ENCODE measurements around the gene SLC30A7. TPM values are rescaled to one million over a fixed set of nuclear protein-coding genes. Genes with fewer than 3 reads are reported as not detected.

SLC30A7 gene
- polyA plus RNA-seq, 1 of the 3 experiments (the other 2 are of a cell fraction), result 4.0 TPM

DNA sequence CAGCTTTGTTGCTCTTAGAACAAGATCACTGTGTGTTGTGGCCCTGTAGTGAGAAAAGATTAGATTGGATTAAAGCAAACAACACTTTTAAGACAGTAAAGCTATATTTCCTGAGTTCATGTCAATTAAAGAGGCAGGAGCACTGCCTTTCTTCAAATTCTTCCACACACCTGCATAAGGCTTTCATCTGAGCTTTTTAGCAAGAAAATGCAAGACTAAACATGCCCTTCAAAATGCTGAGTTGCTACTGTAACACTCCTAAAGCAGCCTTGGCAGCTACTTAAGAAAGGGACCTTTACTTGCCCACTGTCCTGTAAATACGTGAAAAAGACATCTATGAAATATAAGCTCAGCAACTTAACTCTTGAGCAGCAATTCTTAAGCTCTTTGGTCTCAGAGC is 117.9 kb downstream of the SLC30A7 start:
- Histone ChIP-seq H2AFZ (ENCODE audit: low read depth) (no peak overlapping the region), H3K79me2 (ENCODE audit: insufficient read depth) (no peaks in the 10 kb centered on the region; the same call in 1 of the 2 replicates), H3F3A (replicated peaks; ENCODE audit: insufficient read depth) (no peaks in the 10 kb centered on the region), H3K4me1 (ENCODE audit: control insufficient read depth in 1 of 2, insufficient read depth in 2 of 2, low read depth in 1 of 2, low read length in 1 of 2) (no peaks in the 10 kb centered on the region), H3K36me3 (replicated peaks in 1 of 2; ENCODE audit: control insufficient read depth in 1 of 2, insufficient read depth in 2 of 2, low read length in 1 of 2) (peaks cover 30 to 42% of the 10 kb centered on the region in 2 experiments), H3K27me3 (ENCODE audit: insufficient read depth) (no peaks in the 10 kb centered on the region), H3K9me2 (no peaks in the 10 kb centered on the region), H3K4me2 (no peak overlapping the region), H3K9me3 (no peaks in the 10 kb centered on the region), H4K20me1 (ENCODE audit: insufficient read depth) (no peaks in the 10 kb centered on the region), H3K4me3 (ENCODE audit: low read depth in 2 of 2, low read length in 1 of 2) (no peak overlapping the region), H3K9ac (no peak overlapping the region), H3K27ac (ENCODE audit: low read depth in 2 of 2, low read length in 1 of 2) (no peak overlapping the region)
- no peak for DNase-seq
- 95% methylated on average over 1 of the region's 1 CpG for WGBS (ENCODE audit: low lambda C conversion rate)
- no peak for TF ChIP-seq TEAD4 (IDR thresholded peaks at IDR 0.05; ENCODE audit: borderline replicate concordance, insufficient read depth)
- no peak for TF ChIP-seq MEF2A (IDR thresholded peaks at IDR 0.05; ENCODE audit: borderline replicate concordance, low read depth)
- ChIA-PET POLR2A (no interaction called here), CTCF (no interaction called here)

DNA sequence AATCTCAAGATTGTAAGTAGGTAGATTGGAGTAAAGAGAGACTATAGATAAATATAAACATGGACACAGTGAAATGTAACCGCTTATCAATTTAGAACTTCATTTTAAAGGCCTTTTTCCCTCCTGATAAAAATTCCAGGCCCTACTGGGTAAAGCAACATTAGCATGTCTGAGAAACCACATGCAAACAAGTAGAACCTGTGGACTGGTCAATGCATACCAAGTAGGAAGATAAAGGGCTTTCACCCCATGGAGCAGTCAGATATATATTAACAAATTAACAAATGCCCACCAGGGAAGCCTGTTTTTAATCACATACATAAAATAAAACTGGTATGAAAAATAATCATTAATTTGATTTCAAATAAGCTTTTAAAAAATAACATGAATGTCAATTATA is 121.6 kb downstream of the SLC30A7 start:
- CTCF ChIA-PET, result interaction anchor here (1.3 kb wide), 1 partner anchor 271 kb away, joined by 3 read pairs; no protein-coding TSS in a partner anchor
- POLR2A ChIA-PET, result no interaction called here
- H3K9ac ChIP-seq, result no peak overlapping the region
- H3K9me3 ChIP-seq, result no peaks in the 10 kb centered on the region
- WGBS (ENCODE audit: low lambda C conversion rate), result 100% methylated on average over 1 of the region's 1 CpG
- H4K20me1 ChIP-seq (ENCODE audit: insufficient read depth), result no peaks in the 10 kb centered on the region
- no peak overlapping the region for H3K4me2 ChIP-seq
- H3K4me3 ChIP-seq (ENCODE audit: low read depth in 2 of 2, low read length in 1 of 2), result no peak overlapping the region
- no peaks in the 10 kb centered on the region; the same call in 1 of the 2 replicates for H3K79me2 ChIP-seq (ENCODE audit: insufficient read depth)
- H2AFZ ChIP-seq (ENCODE audit: low read depth), result no peak overlapping the region
- no peak for TF ChIP-seq JUND (IDR thresholded peaks at IDR 0.05)
- no peak for TF ChIP-seq TCF12 (IDR thresholded peaks at IDR 0.05)
- no peak for TF ChIP-seq FOXJ3 (CRISPR knock-in tag; IDR thresholded peaks at IDR 0.05)
- no peak for TF ChIP-seq NFIC (IDR thresholded peaks at IDR 0.05; ENCODE audit: borderline replicate concordance)
- TF ChIP-seq ELF1 (IDR thresholded peaks at IDR 0.05), result no peak
- H3K27ac ChIP-seq (ENCODE audit: low read depth in 2 of 2, low read length in 1 of 2), result no peak overlapping the region
- H3K36me3 ChIP-seq (replicated peaks in 1 of 2; ENCODE audit: control insufficient read depth in 1 of 2, insufficient read depth in 2 of 2, low read length in 1 of 2), result peaks cover 32 to 41% of the 10 kb centered on the region in 2 experiments
- no peaks in the 10 kb centered on the region for H3K27me3 ChIP-seq (ENCODE audit: insufficient read depth)
- H3K4me1 ChIP-seq (ENCODE audit: control insufficient read depth in 1 of 2, insufficient read depth in 2 of 2, low read depth in 1 of 2, low read length in 1 of 2), result no peaks in the 10 kb centered on the region
- no peaks in the 10 kb centered on the region for H3K9me2 ChIP-seq
- DNase-seq, result no peak
- H3F3A ChIP-seq (replicated peaks; ENCODE audit: insufficient read depth), result no peaks in the 10 kb centered on the region

DNA sequence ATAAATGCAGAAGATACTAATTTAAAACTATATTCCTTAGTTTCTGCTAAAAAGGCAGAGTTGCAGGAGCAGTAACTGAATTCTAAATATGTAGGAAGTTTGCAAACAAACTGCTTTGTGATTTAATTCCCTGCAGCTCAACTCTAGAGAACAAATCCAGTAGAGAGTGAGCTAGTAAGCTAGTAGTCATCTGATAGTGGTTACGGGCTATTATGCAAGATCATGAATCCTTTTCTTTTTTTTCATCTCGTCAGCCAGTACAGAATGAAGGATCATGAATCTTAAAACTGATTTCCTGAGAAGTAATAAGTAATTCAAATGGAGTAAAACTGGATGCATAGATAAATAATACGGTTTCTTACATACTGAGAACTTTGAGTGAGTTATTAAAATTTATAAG is 126.4 kb downstream of the SLC30A7 start:
- POLR2A ChIA-PET, result no interaction called here
- peaks cover 37% of the 10 kb centered on the region for H3K79me2 ChIP-seq (ENCODE audit: insufficient read depth)
- H3K27ac ChIP-seq (ENCODE audit: low read depth in 2 of 2, low read length in 1 of 2), result no peak overlapping the region
- no peaks in the 10 kb centered on the region for H3K9me2 ChIP-seq
- H3K4me2 ChIP-seq, result no peak overlapping the region
- WGBS (ENCODE audit: low lambda C conversion rate), result 96% methylated on average over 3 of the region's 3 CpGs
- no peak overlapping the region for H3K9ac ChIP-seq
- no peak for DNase-seq
- peaks cover 4 to 6% of the 10 kb centered on the region in 2 experiments; a peak in 2 of 4 replicates for H3K4me1 ChIP-seq (ENCODE audit: control insufficient read depth in 1 of 2, insufficient read depth in 2 of 2, low read depth in 1 of 2, low read length in 1 of 2)
- no peaks in the 10 kb centered on the region for H4K20me1 ChIP-seq (ENCODE audit: insufficient read depth)
- no peaks in the 10 kb centered on the region for H3K9me3 ChIP-seq
- no peaks in the 10 kb centered on the region for H3K27me3 ChIP-seq (ENCODE audit: insufficient read depth)
- no peaks in the 10 kb centered on the region for H3F3A ChIP-seq (replicated peaks; ENCODE audit: insufficient read depth)
- CTCF ChIA-PET, result interaction anchor here (1.7 kb wide), 1 partner anchor 266 kb away, joined by 5 read pairs; no protein-coding TSS in a partner anchor
- no peak overlapping the region for H2AFZ ChIP-seq (ENCODE audit: low read depth)
- no peak overlapping the region for H3K4me3 ChIP-seq (ENCODE audit: low read depth in 2 of 2, low read length in 1 of 2)
- peaks cover 14 to 15% of the 10 kb centered on the region in 2 experiments for H3K36me3 ChIP-seq (replicated peaks in 1 of 2; ENCODE audit: control insufficient read depth in 1 of 2, insufficient read depth in 2 of 2, low read length in 1 of 2)
- TF ChIP-seq, protein P1, sequence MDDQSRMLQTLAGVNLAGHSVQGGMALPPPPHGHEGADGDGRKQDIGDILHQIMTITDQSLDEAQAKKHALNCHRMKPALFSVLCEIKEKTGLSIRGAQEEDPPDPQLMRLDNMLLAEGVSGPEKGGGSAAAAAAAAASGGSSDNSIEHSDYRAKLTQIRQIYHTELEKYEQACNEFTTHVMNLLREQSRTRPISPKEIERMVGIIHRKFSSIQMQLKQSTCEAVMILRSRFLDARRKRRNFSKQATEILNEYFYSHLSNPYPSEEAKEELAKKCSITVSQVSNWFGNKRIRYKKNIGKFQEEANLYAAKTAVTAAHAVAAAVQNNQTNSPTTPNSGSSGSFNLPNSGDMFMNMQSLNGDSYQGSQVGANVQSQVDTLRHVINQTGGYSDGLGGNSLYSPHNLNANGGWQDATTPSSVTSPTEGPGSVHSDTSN (IDR thresholded peaks at IDR 0.05), result no peak
- no peak for TF ChIP-seq JUND (IDR thresholded peaks at IDR 0.05)
- no peak for TF ChIP-seq TAF1 (IDR thresholded peaks at IDR 0.05; ENCODE audit: borderline replicate concordance, low read depth, low read length)
- TF ChIP-seq YY1 (IDR thresholded peaks at IDR 0.05; ENCODE audit: low read depth), result no peak
- no peak for TF ChIP-seq SMC3 (IDR thresholded peaks at IDR 0.05; ENCODE audit: low read depth, low read length)
- TF ChIP-seq, protein P2, sequence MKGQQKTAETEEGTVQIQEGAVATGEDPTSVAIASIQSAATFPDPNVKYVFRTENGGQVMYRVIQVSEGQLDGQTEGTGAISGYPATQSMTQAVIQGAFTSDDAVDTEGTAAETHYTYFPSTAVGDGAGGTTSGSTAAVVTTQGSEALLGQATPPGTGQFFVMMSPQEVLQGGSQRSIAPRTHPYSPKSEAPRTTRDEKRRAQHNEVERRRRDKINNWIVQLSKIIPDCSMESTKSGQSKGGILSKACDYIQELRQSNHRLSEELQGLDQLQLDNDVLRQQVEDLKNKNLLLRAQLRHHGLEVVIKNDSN (IDR thresholded peaks at IDR 0.05; ENCODE audit: borderline replicate concordance, low read depth), result no peak
- no peak for TF ChIP-seq RFX5 (IDR thresholded peaks at IDR 0.05; ENCODE audit: low read length)
- TF ChIP-seq, protein P3, sequence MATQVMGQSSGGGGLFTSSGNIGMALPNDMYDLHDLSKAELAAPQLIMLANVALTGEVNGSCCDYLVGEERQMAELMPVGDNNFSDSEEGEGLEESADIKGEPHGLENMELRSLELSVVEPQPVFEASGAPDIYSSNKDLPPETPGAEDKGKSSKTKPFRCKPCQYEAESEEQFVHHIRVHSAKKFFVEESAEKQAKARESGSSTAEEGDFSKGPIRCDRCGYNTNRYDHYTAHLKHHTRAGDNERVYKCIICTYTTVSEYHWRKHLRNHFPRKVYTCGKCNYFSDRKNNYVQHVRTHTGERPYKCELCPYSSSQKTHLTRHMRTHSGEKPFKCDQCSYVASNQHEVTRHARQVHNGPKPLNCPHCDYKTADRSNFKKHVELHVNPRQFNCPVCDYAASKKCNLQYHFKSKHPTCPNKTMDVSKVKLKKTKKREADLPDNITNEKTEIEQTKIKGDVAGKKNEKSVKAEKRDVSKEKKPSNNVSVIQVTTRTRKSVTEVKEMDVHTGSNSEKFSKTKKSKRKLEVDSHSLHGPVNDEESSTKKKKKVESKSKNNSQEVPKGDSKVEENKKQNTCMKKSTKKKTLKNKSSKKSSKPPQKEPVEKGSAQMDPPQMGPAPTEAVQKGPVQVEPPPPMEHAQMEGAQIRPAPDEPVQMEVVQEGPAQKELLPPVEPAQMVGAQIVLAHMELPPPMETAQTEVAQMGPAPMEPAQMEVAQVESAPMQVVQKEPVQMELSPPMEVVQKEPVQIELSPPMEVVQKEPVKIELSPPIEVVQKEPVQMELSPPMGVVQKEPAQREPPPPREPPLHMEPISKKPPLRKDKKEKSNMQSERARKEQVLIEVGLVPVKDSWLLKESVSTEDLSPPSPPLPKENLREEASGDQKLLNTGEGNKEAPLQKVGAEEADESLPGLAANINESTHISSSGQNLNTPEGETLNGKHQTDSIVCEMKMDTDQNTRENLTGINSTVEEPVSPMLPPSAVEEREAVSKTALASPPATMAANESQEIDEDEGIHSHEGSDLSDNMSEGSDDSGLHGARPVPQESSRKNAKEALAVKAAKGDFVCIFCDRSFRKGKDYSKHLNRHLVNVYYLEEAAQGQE (IDR thresholded peaks at IDR 0.05; ENCODE audit: low read depth, low read length), result no peak
- TF ChIP-seq CHD2 (IDR thresholded peaks at IDR 0.05; ENCODE audit: low read length, partially characterized antibody), result no peak
- TF ChIP-seq GATA2 (CRISPR knock-in tag; IDR thresholded peaks at IDR 0.05), result no peak
- no peak for TF ChIP-seq FOSL2 (IDR thresholded peaks at IDR 0.05; ENCODE audit: borderline replicate concordance, low read depth)
- no peak for TF ChIP-seq RXRA (IDR thresholded peaks at IDR 0.05; ENCODE audit: borderline replicate concordance, low read depth)
- TF ChIP-seq, protein P4, sequence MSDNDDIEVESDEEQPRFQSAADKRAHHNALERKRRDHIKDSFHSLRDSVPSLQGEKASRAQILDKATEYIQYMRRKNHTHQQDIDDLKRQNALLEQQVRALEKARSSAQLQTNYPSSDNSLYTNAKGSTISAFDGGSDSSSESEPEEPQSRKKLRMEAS (IDR thresholded peaks at IDR 0.05; ENCODE audit: low read depth), result no peak
- TF ChIP-seq NRF1 (IDR thresholded peaks at IDR 0.05; ENCODE audit: low read depth, low read length), result no peak
